Mucosa of descending colon (tissue), 3 donors: ENCODE measurements around the gene SOCS7. TPM values are rescaled to one million over a fixed set of nuclear protein-coding genes. Genes with fewer than 3 reads are reported as not detected.
A peak's percentile ranks its signal among the peaks of the same experiment; 100 is the strongest.

ENCODE experiments used
- ATAC-seq: fragments of 200-7000 bp; cut with Tn5 transposase; one replicate; pipeline ENCODE4 v1.9.1; 2020; ENCODE audit warnings: mild to moderate bottlenecking, moderate library complexity
- DNase-seq, 3 donors: peaks; one replicate each; pipeline ENCODE4 v3.0.0-alpha.2; 2020
- H3K36me3 ChIP-seq: fragments of 200-600 bp; one replicate; pipeline ENCODE4 v1.8.0; 2021; ENCODE audit warnings: low read depth, mild to moderate bottlenecking
- H3K4me1 ChIP-seq: fragments of 200-600 bp; one replicate; pipeline ENCODE4 v1.8.0; 2021; ENCODE audit warnings: low read depth, mild to moderate bottlenecking
- H3K4me3 ChIP-seq: fragments of 200-600 bp; one replicate; pipeline ENCODE4 v1.8.0; 2021; ENCODE audit warnings: mild to moderate bottlenecking
- H3K9me3 ChIP-seq: fragments of 200-600 bp; one replicate; pipeline ENCODE4 v1.8.0; 2021; ENCODE audit warnings: mild to moderate bottlenecking
- intact Hi-C, 2 donors: fragments of 100-400 bp; cut with DNase I in 1 of 2; cut with micrococcal nuclease in 1 of 2; formaldehyde crosslinking; loops; one replicate each; pipeline versions ENCODE4 v1.11.0 to v1.11.1; 2022; cut with DNase I, micrococcal nuclease
- total RNA-seq, 3 donors: library from RNA; stranded (reverse); fragmentation: NEBNext Ultra II Directional in 2 of 3; extraction: Animal tissue kit (Norgen Biotek cat#: 25700) in 2 of 3; gene quantifications; one replicate each; pipeline versions ENCODE4 v1.2.1 to v1.2.4, GENCODE V29; 2021 to 2023
- TF ChIP-seq, protein P1 (sequence below): fragments of 200-600 bp; IDR thresholded peaks from one replicate; pipeline ENCODE4 v1.8.0; 2022; ENCODE audit warnings: antibody characterized with exemption, mild to moderate bottlenecking
- donor health status: DM: no; HTN: no; CAD: no; lungs with moderate emphysema.
- donor health status: DM: no; HTN: no; CAD: no.
- donor health status: DM: no; HTN: yes; CAD: no.

The SOCS7 gene
- total RNA-seq, 3 donors from 2014 or later = 11.4 to 26.2 (median 16.1) TPM

GRCh38 chr17:38358586-38359513 is 7.2 kb downstream of the SOCS7 start:
- DNase-seq (no peak), ATAC-seq (no peak)
- Histone ChIP-seq H3K36me3 (no peaks in the 10 kb centered on the region), H3K4me1 (peaks cover 6% of the 10 kb centered on the region), H3K4me3 (no peak overlapping the region), H3K9me3 (no peaks in the 10 kb centered on the region)
- TF ChIP-seq, protein P1, sequence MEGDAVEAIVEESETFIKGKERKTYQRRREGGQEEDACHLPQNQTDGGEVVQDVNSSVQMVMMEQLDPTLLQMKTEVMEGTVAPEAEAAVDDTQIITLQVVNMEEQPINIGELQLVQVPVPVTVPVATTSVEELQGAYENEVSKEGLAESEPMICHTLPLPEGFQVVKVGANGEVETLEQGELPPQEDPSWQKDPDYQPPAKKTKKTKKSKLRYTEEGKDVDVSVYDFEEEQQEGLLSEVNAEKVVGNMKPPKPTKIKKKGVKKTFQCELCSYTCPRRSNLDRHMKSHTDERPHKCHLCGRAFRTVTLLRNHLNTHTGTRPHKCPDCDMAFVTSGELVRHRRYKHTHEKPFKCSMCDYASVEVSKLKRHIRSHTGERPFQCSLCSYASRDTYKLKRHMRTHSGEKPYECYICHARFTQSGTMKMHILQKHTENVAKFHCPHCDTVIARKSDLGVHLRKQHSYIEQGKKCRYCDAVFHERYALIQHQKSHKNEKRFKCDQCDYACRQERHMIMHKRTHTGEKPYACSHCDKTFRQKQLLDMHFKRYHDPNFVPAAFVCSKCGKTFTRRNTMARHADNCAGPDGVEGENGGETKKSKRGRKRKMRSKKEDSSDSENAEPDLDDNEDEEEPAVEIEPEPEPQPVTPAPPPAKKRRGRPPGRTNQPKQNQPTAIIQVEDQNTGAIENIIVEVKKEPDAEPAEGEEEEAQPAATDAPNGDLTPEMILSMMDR = no peak
- intact Hi-C loops = no loop called here

DNA sequence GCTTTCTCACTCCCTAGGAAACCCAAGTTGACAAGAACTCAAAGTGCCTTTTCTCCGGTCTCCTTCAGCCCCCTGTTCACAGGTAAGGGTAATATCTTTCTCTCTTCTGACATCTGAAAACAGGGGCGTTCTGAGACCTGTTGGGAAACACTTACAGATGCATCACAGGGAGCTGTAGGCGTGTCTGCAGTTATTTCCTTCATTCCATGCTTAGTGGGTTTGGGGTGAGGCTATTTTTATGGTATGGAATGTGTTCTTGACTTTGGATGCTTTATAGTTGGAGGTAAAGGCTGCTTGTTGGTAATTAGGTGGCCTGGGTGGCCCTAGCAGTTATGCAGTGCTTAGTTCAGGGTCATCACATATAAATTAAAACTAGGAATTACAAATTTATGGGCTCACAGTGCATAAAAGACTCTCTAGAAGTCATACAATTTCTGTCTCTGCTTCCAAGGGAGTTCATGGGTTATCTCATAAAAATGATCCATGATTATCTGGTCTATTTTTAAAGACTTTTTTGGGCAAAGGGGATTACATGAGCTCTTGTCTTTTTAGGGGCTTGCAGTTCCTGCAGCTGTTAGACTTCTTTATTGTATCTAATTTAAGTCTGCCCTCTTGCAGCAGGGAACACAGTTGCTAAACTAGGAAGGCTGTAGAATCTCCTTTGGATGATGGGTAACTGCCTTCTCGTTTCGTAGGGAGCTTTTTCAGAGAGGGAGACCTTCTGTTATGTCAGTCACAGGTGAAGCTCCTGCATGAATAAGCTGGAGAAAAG is 10.2 kb downstream of the SOCS7 start:
- intact Hi-C loops = no loop called here

DNA sequence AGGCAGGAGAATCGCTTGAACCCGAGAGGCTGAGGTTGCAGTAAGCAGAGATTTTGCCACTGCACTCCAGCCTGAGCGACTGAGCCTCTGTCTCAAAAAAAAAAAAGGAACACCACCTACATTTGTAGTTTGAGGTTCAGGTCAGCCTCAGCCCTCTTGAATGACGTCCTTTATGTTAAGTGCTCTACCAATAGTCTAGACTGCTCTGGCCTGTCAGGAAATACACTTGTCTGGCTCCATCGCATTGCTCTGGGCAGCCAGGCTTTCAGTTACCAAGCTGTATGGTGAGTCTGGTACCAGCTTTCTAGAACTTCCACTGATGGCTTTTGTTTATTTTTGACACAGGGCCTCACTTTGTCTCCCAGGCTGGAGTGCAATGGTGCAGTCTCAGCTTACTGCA is 11.4 kb downstream of the SOCS7 start:
- H3K4me3 ChIP-seq = no peak overlapping the region
- ATAC-seq = no peak
- no peaks in the 10 kb centered on the region for H3K4me1 ChIP-seq
- no peak for DNase-seq
- intact Hi-C loops = no loop called here
- no peaks in the 10 kb centered on the region for H3K36me3 ChIP-seq
- no peaks in the 10 kb centered on the region for H3K9me3 ChIP-seq
- TF ChIP-seq, protein P1 = no peak

More for the DNA sequence above, 10.2 kb downstream of the SOCS7 start:
- TF ChIP-seq, protein P1 = no peak
- Histone ChIP-seq H3K36me3 (no peaks in the 10 kb centered on the region), H3K4me3 (no peak overlapping the region), H3K9me3 (no peaks in the 10 kb centered on the region), H3K4me1 (no peaks in the 10 kb centered on the region)
- no peak for DNase-seq
- peak; percentile 85 for ATAC-seq

GRCh38 chr17:38364741-38365140 is 13.1 kb downstream of the SOCS7 start:
- no peaks in the 10 kb centered on the region for H3K36me3 ChIP-seq
- TF ChIP-seq, protein P1 = no peak
- no peak overlapping the region for H3K4me3 ChIP-seq
- DNase-seq (no peak), ATAC-seq (no peak)
- no peaks in the 10 kb centered on the region for H3K9me3 ChIP-seq
- H3K4me1 ChIP-seq = no peaks in the 10 kb centered on the region
- intact Hi-C loops = no loop called here

- Histone ChIP-seq H3K36me3 (no peaks in the 10 kb centered on the region), H3K4me3 (no peak overlapping the region), H3K9me3 (no peaks in the 10 kb centered on the region), H3K4me1 (no peaks in the 10 kb centered on the region)
- ATAC-seq (no peak), DNase-seq (no peak)
- intact Hi-C loops = no loop called here
- TF ChIP-seq, protein P1 = no peak
Measured at GRCh38 chr17:38369124-38369886, 17.7 kb downstream of the SOCS7 start.
